GM19372 (cell line): ENCODE measurements around the gene CYP3A5.
"Not testable (repeated sequence)": the region's sequence is repeated elsewhere in the genome, so short reads cannot be mapped to it uniquely, and the experiment has no call there.

Experiments
- ATAC-seq: cut with Tn5 transposase; IDR thresholded peaks from one replicate; pipeline ENCODE4 v1.9.1; 2021; ENCODE audit warnings: mild to moderate bottlenecking, low read depth, moderate library complexity; ENCODE audit not compliant: unreplicated experiment

Gene CYP3A5

DNA sequence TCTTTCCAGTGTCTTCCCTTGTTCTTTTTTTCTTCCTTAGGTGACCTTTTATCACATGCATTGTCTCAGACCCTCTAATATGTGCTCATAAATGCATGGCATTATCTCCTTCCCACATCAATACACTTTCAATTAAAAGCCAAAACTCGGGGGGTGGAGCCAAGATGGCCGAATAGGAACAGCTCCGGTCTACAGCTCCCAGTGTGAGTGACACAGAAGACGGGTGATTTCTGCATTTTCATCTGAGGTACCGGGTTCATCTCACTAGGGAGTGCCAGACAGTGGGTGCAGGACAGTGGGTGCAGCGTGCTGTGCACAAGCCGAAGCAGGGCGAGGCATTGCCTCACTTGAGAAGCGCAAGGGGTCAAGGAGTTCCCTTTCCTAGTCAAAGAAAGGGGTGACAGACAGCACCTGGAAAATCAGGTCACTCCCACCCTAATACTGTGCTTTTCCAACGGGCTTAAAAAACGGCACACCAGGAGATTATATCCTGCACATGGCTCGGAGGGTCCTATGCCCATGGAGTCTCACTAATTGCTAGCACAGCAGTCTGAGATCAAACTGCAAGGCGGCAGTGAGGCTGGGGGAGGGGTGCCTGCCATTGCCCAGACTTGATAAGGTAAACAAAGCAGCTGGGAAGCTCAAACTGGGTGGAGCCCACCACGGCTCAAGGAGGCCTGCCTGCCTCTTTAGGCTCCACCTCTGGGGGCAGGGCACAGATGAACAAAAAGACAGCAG is 6.2 kb upstream of the CYP3A5 start:
- not testable (repeated sequence) for ATAC-seq

DNA sequence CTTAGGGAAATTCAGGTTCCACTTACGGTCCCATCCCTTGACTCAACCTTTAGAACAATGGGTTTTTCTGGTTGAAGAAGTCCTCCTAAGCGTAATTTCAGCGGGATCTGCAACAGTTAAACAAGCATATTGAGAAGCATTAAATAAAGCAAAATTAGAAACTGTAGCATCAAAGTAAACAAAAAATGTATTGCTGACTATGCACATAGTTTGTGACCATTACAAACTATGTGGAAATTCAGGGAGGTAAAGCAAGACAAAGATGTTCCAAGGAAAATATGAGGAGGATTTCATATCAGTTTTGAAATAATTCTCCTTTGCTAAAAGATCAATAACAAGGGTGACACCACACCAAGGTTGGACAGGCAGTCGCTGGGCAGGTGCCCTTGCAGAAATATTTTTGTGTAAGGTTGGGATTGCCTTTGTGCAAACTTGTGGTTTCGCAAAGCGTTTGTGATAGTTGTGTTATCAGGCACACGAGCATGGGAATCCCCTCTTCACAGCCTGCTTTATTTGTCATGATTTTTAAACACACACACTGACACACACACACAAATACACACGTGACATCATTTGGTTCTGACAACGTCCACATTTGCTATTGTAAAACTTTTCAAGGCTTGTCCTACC is 5.4 kb upstream of the CYP3A5 start:
- ATAC-seq: no peak

DNA sequence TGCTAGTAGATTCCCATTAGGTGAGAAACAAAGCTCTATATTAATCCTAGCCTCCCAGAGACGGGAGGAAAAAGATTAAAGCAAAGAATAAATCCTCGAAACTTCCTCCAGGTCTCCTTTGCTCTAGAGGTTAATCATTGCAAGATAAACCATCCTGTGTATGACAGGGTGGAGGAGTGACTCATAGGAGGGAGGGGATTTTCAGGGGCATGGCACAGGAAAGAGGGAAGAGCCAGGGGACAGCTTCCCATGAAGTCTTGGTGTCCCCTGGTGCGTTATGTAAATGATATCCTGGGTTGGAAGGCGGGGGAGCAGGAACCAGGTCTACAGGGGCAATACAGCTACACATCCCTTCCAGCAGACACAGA is 780 bp downstream of the CYP3A5 start:
- no peak for ATAC-seq

DNA sequence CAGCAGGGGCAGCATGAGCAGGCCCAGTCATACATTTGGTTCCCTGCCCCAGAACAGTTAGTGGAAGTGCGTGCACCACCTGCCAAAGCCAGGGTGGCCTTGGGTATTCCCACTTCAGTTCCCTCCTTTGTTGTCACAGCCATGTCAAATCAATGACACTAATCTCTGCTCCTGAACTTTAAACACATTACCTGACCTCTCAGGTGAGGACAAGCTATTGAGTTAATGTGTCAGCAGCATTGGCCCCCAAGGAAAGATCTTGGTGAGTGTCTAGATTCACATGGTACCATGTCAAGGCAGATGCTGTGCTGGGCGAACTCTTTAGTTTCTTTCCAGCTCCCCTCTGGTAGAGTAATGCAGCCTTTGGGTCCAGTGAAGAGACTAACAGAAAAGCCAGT is 2.1 kb downstream of the CYP3A5 start:
- ATAC-seq: no peak

DNA sequence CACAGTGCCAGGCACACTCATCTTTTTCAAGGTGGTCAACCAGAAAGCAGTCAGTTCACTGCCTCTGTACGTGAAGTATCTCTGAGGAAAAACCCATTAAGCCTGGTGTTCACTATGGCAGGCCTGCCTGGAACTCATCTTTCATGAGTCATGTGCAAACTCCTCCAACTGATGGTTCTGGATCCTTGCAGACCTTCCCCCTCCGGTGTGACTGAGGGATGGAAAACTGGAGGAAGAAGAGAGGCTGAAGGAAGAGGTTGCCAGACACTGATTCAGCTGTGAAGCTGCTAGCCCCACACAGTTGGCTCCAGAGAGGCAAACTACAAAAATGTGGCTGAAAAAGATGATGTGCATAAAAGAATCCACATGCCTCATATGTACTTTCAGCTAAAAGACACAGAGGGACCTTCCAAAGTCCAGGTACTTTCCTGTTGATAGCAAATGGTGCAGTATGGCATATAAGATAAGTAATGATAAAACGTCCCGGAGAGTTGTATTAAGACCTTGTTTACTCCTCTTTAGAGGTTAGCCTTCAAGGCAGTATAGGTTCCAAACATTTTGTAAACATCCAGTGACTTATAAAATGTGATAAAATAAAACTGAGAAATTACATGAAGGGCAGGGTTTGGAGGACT is 2.7 kb downstream of the CYP3A5 start:
- no peak for ATAC-seq

DNA sequence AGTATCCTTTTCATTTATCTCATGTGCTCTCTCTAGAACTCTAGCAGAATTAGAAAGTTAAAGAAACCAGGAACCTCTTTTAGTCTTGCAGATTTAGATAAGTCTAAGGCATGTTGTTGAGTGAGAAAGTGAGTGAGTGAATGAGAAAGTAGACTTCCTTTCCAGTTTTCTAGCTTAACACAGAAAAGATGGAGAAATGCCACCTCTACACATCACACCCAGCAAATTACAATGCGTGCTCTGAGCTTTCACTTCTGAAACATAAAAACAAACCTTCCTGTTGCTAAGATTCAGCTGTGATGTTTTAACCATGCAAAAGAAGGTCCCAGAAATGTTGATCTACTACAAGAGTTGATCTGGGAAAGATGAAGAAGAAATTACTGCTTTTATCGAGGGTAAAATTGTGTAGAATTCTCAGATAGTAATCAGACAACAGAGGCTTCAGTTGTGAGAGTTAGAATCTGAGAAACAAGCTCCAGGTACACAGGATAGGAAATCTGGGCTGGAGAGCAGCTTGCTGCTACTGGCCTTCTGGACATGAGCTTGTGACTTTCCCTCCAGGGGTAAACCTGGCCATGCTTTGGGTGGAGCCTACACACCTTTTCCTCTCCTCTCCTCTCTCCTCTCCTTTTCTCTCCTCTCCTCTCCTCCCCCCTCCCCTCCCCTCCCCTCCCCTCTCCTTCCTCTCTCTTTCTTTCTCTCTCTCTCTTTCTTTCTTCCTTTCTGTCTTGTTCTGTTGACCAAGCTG is 4.6 kb downstream of the CYP3A5 start:
- ATAC-seq: no peak

DNA sequence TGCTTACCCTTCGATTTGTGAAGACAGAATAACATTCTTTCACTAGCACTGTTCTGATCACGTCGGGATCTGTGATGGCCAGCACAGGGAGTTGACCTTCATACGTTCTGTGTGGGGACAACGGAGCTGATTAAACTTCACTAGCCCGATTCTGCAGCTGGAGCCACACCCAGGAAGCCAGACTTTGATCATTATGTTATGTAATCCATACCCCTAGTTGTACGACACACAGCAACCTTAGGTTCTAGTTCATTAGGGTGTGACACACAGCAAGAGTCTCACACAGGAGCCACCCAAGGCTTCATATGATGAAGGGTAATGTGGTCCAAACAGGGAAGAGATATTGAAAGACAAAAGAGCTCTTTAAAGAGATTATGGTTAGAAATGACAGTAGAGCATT is 7.2 kb downstream of the CYP3A5 start:
- ATAC-seq: no peak

DNA sequence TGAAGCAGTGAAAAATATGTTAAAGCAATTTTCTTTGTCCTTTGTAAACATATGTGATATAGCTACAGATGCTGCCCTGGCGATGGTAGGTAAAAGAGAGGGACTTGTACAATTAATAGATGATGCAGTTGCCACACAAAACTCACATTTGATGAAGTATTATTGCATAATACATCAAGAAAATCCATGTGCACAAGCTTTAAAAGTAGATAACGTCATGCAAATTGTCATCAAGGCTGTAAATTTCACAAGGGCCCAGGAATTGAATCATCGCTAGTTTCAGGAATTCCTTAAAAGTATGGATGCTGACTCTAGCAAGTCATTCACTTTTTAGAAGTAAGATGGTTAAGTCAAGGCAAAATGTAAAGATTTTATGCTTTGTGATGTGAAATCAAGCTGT is 10.0 kb downstream of the CYP3A5 start:
- no peak for ATAC-seq

DNA sequence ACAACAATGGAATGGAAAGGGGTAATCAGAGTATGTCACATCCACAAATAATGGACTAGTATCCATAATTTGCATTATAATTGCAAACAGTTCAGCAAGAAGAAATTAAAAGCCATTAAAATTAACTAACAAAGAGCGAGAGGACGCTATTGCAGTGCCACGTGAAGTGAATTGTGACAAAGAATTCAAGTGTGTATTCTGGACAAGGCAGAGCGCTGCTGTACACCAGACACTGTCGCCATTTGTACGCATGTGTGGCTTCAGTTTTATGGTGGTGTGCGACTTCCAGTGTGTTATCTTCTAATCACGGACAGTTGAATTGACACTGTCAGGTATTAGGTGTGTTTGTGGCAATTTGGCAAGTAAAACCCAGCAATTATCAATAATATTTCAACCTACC is 11.3 kb downstream of the CYP3A5 start:
- ATAC-seq: no peak

DNA sequence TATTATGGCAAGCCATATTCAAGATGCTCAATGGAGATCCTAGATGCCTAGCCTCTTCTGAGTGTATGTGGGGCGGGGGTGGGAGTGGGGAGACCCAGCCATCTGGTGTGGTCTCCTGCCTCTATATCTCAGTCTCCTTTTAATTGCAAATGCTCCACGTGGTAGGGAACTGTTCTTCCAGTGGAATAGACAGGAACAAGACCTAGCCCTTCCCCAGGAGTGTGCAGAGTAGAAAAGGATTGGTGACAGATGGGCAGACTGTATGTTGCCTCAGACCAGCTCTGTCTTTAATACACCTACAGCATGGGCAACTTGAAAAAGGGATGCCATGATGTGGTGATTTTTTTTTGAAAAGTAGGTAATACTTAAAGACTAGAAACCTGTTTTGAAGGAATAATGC is 12.6 kb downstream of the CYP3A5 start:
- ATAC-seq: no peak

DNA sequence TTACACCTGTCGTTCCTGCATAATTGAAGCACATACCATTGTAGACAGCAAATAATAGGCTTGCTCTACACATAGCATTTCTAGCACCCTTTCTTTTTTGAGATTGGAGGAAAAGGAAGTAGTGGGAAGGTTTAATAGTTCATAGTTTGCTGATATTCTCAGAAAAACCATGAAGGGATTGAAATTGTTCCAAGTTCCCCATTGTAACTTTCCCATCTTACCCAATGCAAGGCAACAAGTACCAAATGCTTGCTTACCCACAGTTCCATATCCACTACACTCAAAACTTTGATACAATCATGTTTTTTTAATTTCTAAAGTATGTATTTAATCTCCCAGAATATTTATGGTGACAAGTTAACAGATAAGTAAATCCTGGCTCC is 13.8 kb downstream of the CYP3A5 start:
- ATAC-seq: no peak

DNA sequence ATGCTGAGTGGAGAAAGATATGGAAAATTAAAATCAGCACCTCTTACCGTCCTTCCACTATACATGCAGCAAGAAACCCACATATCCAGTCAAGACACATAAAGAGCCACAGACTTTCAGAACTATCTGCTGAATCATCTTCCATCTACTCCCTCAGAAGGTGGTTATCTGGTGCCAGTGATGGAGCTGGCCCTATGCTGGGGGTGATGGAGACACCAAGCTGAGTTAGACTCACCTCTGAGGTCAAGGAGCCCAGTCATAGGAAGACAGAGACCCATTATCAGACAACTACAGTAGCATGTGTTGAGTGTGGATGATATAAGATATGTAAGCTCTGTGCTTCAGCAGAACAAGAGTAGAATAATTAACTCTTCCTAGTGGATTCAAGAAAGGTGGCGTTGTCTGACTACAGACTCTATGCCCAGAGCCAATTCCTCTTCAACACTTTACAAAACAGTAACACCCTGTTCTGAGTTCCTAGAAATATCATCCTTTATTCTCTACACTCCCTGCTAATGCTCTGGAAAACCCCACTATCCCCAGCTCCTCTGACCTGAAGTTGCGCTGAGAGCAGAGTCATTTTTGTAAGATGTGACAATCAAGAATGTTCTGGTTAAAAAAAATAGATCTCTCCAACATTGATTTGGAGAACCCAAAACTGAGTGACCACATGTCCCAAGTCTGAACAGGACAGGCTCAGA is 14.3 kb downstream of the CYP3A5 start:
- no peak for ATAC-seq

DNA sequence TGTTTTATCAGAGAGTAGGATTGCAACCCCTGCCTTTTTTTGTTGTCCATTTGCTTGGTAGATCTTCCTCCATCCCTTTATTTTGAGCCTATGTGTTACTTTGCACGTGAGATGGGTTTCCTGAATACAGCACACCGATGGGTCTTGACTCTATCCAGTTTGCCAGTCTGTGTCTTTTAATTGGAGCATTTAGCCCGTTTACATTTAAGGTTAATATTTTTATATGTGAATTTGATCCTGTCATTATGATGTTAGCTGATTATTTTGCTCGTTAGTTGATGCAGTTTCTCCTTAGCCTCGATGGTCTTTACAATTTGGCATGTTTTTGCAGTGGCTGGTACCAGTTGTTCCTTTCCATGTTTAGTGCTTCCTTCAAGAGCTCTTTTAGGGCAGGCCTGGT is 21.9 kb downstream of the CYP3A5 start:
- ATAC-seq: not testable (repeated sequence)

DNA sequence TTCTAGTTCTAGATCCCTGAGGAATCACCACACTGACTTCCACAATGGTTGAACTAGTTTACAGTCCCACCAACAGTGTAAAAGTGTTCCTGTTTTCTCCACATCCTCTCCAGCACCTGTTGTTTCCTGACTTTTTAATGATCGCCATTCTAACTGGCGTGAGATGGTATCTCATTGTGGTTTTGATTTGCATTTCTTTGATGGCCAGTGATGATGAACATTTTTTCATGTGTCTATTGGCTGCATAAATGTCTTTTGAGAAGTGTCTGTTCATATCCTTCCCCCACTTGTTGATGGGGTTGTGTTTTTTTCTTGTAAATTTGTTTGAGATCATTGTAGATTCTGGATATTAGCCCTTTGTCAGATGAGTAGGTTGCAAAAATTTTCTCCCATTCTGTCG is 25.2 kb downstream of the CYP3A5 start:
- not testable (repeated sequence) for ATAC-seq

DNA sequence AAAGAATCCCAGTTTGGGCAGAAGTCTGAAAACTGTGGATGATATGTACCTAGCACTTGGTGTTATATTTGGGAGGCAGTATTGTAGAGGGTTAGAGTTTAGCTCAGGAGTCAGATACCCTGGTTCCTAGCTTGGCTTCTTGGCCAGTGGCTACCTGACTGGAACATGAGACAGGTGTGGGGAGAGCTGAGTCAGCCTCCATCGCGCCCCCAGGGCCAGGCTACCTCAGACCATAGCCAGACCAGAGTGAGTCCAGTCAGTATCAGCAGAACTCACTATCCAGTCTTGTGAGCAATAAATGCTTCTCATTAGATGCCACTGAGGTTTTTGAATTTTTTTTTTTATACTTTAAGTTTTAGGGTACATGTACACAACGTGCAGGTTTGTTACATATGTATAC is 26.0 kb downstream of the CYP3A5 start:
- no peak for ATAC-seq

DNA sequence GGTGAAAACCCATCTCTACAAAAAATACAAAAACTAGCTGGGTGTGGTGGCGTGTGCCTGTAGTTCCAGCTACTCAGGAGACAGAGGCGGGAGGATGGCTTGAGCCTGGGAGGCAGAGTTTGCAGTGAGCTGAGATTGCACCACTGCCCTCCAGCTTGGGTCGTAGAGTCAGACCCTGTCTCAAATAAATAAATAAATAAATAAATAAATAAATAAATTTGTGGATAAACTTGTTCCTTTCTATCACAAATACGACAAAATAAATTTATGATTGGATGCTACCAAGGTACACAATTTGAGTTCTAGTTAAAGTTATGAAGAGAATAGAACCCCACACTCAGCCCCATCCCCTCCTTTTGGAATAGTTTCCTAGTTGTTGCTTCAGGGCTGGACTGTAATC is 26.5 kb downstream of the CYP3A5 start:
- ATAC-seq: not testable (repeated sequence)

DNA sequence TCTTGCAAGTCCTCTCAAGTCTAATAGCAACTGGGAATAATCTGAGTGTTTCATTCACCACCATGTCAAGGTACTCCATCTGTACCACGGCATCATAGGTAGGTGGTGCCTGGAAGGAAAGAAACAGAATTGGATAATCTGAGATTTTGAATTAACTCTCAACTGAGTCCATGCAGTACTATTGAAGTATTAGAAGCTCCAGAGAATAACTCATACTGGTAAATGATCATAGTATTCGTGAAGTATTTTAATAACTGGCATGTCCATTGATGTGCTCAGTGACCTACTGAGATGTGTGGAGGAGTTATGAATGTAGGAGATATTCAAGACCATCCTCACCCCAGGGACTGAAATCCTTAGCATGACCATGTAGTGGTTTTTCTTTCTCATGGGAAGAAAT is 27.1 kb downstream of the CYP3A5 start:
- no peak for ATAC-seq

DNA sequence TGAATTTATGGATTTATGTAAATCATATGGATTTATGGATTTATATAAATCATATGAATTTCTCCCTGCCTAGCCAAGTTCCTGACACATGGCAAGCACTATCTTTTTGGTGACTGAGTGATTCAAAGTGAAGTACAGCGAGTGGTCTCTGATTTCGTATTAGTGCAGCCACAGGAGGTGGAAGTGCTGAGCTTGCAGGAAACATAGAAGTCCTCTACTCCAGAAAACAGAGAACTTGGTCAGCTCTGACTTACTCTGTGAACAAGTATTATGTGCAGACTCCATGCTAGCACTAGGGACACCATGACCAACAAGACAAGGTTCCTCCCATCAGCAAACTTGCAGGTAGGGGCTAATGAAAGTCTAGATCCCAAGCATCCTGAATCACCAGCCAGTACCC is 28.5 kb downstream of the CYP3A5 start:
- no peak for ATAC-seq

DNA sequence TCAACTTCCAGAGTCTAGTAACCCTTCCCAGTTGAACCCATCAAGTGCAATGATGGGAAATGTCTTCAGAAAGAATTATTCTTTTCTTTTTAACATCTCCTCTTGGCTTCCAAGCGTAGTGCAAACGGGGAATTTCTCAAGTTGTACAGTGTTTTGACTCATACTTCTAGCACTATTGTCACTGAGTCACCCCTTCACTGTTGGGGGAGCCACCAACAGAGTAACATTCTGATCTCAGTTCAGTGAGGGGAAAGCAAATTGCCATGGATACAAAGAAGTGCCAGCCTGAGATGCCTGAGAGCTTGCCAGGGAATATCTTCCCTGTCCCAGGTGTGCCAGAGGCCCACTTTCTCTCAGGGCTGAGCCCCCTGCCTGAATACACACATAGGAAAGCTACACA is 31.0 kb downstream of the CYP3A5 start:
- ATAC-seq: no peak

DNA sequence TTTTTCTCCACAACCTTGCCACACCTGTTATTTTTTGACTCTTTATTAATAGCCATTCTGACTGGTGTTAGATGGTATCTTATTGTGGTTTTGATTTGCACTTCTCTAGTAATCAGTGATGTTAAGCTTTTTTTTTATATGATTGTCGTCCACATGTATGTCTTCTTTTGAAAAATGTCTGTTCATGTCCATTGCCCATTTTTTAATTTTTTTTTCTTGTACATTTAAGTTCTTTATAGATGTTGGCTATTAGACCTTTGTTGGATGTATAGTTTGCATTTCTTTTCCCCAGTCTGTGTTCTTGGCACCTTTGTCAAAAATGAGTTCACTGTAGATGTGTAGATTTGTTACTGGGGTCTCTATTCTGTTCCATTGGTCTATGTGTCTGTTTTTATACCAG is 34.2 kb downstream of the CYP3A5 start:
- no peak for ATAC-seq

DNA sequence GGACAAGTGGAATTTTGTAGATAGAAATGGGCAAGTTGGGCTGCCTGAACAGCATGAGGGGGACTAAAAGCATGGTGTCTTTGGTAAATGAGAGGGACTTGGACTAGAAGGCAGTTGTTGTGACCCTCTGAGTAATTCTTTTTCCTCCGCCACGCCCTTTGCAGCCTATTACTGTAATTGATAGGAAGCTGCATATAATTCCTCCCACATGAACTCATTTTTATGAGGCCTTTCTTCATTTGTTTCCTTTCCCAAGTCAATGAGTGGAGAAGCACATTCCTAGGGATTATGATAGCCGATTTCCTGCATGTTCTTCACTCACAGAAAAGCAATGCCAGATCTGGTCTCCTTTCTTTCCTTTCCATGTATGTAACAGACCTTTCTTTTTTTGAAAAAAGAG is 35.4 kb downstream of the CYP3A5 start:
- no peak for ATAC-seq
